HEK293 (cell line): ENCODE data around the gene CCDC201.

Experiments used
- GFI1B ChIP-seq: fragments of 450-650 bp; formaldehyde crosslinking; IDR thresholded peaks from 2 replicates; pipeline ENCODE4 v1.5.1; 2016; ENCODE audit warnings: missing biosample characterization, missing genetic modification characterization
- IKZF3 ChIP-seq: fragments of 450-650 bp; IDR thresholded peaks from 2 replicates; pipeline ENCODE4 v1.5.0; 2018; ENCODE audit warnings: missing biosample characterization, mild to moderate bottlenecking, missing genetic modification characterization, moderate library complexity
- ZNF23 ChIP-seq: fragments of 450-650 bp; formaldehyde crosslinking; IDR thresholded peaks from 2 replicates; pipeline ENCODE4 v1.5.1; 2016; ENCODE audit warnings: missing biosample characterization, missing genetic modification characterization, borderline replicate concordance
- ZNF248 ChIP-seq: fragments of 450-650 bp; formaldehyde crosslinking; IDR thresholded peaks from 2 replicates; pipeline ENCODE4 v1.5.1; 2017; ENCODE audit warnings: missing biosample characterization, missing genetic modification characterization
- TF ChIP-seq, protein P1 (sequence below): fragments of 450-650 bp; formaldehyde crosslinking; IDR thresholded peaks from 2 replicates; pipeline ENCODE4 v1.5.1; 2016; ENCODE audit warnings: missing biosample characterization, missing genetic modification characterization

GRCh38 chr7:45892407-45893035 is 19.6 kb upstream of the CCDC201 start:
- TF ChIP-seq GFI1B (no peak), ZNF23 (no peak), ZNF248 (tag by site-specific recombination) (no peak), IKZF3 (no peak)
- TF ChIP-seq, protein P1, sequence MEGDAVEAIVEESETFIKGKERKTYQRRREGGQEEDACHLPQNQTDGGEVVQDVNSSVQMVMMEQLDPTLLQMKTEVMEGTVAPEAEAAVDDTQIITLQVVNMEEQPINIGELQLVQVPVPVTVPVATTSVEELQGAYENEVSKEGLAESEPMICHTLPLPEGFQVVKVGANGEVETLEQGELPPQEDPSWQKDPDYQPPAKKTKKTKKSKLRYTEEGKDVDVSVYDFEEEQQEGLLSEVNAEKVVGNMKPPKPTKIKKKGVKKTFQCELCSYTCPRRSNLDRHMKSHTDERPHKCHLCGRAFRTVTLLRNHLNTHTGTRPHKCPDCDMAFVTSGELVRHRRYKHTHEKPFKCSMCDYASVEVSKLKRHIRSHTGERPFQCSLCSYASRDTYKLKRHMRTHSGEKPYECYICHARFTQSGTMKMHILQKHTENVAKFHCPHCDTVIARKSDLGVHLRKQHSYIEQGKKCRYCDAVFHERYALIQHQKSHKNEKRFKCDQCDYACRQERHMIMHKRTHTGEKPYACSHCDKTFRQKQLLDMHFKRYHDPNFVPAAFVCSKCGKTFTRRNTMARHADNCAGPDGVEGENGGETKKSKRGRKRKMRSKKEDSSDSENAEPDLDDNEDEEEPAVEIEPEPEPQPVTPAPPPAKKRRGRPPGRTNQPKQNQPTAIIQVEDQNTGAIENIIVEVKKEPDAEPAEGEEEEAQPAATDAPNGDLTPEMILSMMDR = no peak
